Stimulated activated CD8-positive, alpha-beta memory T cell treated with anti-CD3 and anti-CD28 coated beads, Interleukin-4, amount 100 ng/mL, for 48 hours (primary cell): ENCODE results near the gene DNLZ.

Experiments
- DNase-seq: peaks from one replicate; pipeline ENCODE4 v3.0.0-alpha.2; 2020

DNLZ gene

DNA sequence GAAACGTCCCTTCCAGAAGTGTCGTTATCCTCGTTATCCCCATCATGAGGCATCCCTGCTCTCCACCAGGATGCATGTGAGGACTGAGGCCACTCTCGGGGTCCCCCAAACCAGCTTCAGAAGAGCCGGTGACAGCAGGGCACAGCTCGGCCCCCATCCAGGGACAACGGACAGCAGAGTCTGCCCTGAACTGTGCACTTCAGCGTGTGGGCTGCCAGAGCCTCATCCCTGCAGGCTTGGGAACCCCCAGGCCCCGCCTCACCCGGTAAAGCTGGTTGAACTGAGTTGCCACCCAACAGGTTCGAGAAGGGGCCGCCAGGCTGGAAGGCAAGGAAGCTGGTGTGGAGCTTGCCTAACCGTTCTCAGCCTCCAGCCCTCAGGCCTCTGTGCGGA is 10.6 kb upstream of the DNLZ start:
- no peak for DNase-seq

DNA sequence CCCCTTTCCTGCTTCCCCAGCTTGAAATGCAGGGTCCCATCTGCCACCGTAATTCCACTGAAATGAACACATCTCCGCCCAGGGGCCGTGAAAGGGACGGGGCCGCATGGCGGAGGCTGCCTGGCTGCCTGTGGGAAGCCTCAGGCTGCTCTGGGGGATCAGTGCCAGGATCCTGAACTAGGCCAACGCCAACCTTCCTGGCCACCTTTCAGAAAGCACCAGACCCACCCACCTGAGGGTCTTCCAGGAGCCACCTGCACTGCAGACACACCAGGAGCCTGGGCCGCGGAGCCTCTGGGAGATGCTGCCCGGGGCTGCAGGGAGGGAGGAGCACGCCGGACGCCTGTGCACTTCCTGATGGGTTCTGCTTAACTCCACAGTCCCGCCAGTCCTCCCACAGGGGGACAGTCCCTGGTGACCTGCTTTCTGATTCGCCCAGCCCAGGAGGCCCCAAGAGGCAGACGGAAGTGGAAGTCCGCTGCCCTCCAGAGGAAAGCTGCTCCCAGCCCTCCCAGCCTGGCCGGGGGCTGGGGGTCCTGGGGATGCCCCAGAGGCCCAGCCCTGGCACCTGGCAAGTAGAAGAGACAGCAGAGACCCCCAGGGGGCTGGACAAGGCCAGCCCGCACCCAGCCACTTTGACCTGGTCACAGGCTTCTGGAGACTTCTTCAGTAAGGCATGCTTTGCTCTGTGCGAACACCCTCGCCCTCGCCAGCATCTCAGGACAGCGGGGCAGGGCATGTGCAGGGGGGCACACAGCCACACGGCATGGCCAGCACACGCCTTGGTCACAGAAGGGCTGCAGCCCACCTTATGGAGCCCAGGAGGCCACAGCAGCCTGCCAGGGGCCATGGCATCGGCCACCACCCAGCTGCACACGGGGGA is 10.0 kb upstream of the DNLZ start, which contains the start of gene CARD9:
Gene CARD9 (minus strand): TSS at position 370 of the 883 bp plus-strand sequence. CDS start 1,591 bp downstream, outside the sequence.
- DNase-seq = peak; percentile 51

GRCh38 chr9:136372561-136373299 is 9.2 kb upstream of the DNLZ start:
- peak; percentile 42 for DNase-seq

- DNase-seq = no peak
These were observed 8.5 kb upstream of the DNLZ start for GRCh38 chr9:136372006-136372405.

DNA sequence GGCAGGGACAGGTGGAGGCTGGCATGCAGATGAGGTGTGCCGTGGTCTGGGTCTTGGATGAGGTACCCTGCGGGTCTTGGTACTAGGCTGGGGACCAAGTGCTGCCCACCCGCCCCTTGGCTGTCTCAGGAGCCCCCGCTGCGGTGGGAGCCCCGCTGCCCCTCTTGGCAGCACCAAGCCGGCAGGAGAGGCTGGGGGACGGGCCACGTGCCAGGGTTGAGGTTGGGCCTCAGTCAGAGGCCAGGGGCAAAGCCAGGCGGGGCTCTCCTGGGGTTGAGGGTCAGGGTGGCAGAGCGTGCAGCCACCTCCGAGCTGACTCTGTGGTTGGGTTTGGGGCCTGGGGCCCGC is 8.0 kb upstream of the DNLZ start:
- DNase-seq = no peak

- no peak for DNase-seq
These were observed 7.4 kb upstream of the DNLZ start for GRCh38 chr9:136370687-136371532.

DNA sequence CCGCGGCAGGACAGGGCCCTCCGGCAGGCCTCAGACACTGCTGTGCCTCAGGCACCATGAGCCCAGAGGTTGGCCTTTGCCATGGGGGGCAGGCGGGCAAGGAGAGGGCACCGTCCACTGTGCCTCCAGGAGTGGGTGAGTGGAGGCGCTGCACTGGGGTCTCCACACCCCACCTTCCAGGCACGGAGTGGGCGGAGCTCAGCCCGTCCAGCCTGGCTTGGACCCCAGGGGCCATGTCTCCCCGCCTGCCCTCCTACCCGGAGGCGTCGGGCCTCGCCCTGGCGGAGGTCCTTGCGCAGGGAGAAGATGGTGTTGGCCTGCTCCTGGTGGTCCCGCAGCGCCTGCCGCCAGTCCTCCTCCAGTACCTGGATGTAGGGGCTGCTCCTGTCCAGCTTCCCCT is 6.5 kb upstream of the DNLZ start:
- DNase-seq = no peak

DNA sequence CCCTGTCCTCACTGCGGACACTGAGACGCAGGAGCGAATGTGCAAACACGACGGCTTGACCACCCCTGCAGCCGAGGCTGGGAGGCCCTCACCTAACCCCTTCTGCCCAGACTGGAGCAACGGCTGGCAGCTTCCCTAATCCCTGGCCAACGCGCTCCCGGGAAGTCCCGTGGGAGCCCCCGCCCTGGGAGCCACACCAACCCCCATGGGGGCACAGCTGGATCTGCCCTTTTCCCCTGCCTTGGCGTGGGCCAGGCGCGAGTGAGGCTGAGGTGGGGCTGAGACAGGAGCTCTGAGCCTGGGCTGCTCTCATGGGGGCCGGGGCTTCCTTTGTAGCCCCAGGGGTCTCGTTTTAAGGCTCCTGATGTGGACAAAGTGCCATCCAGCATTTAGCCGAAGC is 4.6 kb upstream of the DNLZ start:
- no peak for DNase-seq

DNA sequence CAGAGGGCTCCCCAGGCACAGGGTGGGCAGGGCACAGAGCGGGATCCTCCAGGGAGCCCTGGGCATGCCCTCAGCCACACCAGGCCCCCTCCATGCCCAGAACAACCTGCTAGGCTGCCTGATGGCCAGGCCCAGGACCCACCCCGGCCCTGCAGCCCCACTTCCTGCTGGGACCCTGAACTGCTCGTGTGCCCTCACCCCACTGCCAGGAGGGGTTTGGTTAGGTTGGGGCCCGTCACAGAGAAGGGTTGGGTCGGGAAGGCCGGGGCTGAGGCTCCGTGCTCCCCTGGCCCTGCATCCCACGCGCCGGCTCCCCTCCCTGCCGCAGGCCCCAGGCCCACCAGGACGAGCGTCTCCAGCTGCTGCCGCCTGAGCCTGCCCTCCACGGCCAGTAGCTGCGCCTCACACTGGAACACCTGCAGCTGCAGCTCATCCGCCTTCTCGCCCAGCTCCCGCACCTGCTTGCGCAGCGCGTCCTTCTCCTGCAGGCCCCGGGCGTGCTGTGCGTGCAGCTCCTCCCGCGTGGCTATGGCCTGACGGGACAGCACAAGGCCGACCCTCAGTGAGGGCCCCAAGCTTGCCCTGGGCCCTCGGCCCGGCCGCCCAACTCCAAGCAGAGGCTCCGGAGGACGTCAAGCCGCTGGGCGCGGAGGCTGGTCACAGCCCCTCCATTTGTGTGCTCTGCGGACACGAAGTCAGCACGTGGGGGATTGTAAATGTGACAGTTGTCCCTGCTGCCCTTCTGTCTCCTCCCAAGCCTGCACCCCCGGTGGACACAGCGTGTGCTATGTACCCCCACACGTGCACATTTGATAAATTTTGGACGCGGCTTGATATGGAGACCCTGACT is 4.0 kb upstream of the DNLZ start:
- no peak for DNase-seq

GRCh38 chr9:136366826-136367225 is 3.3 kb upstream of the DNLZ start:
- DNase-seq = no peak

DNA sequence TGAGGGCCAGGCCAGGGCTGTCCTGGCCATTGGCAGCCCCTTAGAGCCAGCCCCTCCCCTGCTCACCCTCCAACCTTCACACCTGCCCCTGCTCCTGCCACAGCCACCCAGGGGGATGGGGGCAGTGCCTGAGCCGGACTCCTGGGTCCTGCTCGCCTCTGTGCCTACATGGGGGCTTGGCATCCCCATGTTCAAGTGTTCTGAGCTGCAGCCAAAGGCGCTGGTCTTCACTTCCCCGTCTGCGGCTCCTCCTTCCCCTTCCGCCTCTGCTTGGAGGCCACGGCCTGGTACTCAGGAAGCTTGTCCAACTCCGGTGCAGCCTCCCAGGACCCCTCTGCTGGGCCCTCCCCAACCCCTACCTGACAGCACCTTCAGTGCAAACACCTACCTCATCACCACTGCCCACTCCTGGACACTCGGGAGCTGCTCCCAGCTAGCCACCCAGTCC is 2.3 kb upstream of the DNLZ start:
- DNase-seq = no peak

DNA sequence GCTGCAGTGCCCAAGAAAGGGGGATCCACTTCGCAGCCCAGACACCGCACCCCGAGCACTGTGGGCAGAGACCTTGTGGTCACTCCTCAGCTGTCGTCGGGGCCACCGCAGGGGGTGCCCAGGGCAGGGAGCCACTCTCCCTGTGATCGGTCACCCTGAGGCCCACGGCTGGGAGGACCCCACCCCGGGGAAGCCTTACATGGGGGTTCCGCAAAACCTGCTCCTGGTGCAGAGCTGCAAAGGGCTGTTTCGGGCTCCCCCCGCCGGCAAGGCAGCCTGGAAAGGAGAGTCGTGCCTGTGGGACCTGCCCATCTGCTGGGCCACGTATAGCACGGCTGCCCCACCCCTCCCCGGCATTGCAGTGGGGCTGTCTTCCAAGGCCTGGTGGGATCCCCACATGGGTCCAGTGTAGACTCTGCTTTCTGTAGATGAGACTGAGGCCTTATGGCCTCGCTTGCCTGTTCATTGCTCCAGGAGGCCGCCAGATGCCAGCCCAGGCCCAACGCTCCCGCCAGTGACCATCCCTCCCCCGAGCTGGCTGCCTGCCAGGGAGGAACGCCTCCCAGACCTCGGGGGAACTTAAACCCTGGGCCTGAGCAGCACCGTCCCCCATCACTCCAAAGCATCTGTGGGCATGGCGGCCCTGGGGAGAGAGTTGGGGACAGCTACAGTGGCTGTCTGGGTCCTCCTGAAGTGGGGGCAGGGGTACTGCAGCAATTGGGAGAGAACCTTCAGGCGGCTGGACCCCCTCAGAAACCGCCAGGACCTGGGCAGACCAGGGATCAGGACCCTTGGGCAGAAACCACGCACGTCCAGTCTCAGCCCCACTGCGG is 1.6 kb upstream of the DNLZ start:
- DNase-seq = no peak

DNA sequence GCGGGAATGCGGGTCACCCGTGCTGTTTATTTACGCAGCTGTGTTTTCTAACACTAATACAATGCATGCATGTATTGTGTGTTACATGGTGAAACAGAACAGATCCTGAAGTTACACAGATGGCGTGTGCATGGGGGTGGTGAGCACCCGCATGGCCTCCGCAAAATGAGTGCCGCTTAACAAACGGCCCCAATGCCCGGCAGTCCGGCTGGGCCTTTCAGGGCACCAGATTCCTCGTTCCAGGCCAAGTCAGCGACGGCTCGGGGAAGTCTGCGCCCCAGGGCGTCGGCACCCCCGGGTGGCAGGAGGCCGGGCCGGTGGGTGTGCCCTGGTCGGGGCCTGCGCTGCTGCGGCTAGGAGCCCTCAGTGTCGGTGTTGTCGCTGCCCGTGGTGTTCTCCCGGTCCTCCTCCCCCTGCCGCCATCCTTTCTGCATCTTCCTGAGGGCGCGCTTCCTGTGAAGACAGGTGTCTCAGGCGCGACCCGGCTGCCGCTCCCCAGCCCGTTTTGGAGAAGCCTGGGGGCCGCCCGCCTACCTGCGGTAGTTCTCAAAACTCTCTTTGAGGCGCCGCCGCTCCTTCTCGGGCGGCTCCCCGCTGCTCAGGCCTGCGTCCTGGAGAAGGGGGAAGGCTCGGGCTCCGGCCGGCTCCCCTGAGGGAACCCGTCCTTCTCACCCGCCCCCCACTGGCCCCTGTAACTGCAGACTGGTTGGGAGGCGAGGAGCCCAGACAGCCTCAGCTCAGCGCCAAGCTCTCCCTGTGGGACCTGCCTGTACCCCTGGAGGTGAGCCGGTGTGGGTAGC is 605 bp upstream of the DNLZ start:
- DNase-seq = no peak

GRCh38 chr9:136362450-136362784 is 1.1 kb downstream of the DNLZ start:
- no peak for DNase-seq

DNA sequence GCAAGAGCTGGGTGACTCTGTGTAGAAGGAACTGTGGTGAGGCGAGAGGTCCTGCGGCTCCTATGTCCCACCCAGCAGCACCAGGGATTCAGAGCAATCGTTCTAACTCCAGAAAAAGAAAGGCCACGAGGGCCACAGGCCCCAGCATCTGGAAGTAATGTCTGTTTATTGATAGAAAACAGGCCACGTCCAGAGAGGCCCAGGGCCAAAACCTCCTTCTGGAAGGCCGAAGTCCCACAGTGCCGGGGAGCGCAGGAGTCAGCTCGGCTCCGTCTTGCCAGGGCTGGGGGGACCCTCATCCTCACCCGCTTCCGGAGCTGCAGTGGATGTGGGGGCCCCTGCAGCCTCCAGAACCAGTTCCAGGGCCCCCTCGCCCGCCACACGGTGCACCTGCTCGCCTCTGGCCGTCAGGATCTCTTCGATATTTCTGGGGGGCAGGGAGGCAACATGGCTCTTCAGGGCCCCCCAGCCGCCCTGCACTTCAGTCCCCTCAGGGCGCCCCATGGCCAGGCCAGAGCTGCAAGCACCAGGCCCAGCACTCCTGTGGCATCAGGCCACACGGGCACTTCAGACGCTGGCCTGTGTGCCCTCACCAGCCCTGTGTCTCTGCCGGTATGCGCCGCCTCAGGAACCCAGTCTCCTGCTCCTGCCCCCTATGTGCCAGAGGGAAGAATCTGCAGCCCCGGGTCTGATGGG is 1.6 kb downstream of the DNLZ start:
- DNase-seq = no peak

GRCh38 chr9:136361047-136361753 is 2.3 kb downstream of the DNLZ start:
- DNase-seq = no peak

DNA sequence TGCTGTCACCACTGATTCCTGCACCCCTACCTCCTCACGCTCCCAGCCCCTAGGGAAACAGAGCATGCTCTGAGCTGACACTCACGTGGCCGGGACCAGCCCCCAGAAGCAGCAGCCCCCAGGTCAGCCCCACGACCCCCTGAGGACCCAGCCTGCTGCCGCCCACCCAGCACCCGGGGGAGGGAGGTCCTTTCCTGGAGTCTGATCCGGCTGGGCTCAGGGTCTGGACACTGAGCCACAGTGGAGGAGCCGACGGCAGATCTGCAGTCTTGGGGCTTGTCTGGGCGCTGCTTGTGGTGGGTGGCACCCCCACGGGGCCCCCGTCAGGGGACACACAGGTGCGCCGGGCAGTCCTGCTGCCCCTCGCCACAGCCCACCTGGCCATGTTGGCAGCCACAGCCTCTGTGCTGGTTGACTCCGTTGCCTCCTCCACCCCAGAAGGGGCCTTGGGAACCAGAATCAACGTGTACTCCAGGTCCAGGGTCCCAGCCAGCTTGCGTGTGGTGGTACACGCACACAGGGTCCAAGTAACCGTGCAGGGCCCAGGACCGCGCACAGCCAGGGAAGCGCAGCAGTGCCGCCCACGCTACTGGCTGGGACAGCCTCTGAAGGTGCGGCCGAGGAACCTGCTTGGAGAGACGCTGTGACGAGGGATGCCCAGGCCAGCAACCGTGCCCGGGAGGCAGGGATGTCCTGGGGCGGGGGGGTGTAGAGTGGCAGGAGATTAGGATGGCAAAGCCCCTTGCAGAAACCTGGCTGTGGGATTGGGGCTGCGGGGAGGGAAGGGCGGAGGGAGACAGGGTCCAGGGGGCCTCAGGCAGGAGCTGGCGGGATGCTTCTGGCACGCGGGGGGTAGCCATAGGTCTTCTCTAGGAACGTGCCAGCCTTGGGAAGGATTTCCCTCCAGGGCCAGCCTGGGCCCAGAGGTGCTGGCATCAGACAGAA is 3.5 kb downstream of the DNLZ start:
- DNase-seq = no peak

- no peak for DNase-seq
These were observed 4.7 kb downstream of the DNLZ start for GRCh38 chr9:136358888-136359287.
